Measurements from ENCODE around the gene PIK3IP1.

The PIK3IP1 gene

DNA sequence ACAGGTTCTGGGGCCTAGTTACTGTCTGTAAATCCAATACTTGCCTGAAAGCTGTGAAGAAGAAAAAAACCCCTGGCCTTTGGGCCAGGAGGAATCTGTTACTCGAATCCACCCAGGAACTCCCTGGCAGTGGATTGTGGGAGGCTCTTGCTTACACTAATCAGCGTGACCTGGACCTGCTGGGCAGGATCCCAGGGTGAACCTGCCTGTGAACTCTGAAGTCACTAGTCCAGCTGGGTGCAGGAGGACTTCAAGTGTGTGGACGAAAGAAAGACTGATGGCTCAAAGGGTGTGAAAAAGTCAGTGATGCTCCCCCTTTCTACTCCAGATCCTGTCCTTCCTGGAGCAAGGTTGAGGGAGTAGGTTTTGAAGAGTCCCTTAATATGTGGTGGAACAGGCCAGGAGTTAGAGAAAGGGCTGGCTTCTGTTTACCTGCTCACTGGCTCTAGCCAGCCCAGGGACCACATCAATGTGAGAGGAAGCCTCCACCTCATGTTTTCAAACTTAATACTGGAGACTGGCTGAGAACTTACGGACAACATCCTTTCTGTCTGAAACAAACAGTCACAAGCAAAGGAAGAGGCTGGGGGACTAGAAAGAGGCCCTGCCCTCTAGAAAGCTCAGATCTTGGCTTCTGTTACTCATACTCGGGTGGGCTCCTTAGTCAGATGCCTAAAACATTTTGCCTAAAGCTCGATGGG is 13.5 kb downstream of the PIK3IP1 start:
- peak; percentile 81 for DNase-seq (ENCODE audit: low spot score)

DNA sequence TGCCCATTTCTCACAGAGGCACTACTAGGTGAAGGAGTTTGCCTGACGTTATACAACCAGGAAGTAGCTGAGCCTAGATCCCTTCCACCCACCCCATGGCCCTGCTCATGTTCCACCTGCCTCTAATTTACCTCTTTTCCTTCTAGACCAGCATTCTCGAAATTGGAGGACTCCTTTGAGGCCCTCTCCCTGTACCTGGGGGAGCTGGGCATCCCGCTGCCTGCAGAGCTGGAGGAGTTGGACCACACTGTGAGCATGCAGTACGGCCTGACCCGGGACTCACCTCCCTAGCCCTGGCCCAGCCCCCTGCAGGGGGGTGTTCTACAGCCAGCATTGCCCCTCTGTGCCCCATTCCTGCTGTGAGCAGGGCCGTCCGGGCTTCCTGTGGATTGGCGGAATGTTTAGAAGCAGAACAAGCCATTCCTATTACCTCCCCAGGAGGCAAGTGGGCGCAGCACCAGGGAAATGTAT is 14.1 kb downstream of the PIK3IP1 start:
- peak; percentile 22 for DNase-seq (ENCODE audit: low spot score)

DNA sequence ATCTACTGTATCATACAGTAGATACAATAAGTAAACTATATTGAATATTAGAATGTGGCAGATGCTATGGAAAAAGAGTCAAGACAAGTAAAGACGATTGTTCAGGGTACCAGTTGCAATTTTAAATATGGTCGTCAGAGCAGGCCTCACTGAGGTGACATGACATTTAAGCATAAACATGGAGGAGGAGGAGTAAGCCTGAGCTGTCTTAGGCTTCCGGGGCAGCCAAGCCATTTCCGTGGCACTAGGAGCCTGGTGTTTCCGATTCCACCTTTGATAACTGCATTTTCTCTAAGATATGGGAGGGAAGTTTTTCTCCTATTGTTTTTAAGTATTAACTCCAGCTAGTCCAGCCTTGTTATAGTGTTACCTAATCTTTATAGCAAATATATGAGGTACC is 14.5 kb downstream of the PIK3IP1 start:
- no peak for DNase-seq (ENCODE audit: low spot score)

GRCh38 chr22:31276426-31277167 is 15.7 kb downstream of the PIK3IP1 start:
- DNase-seq (ENCODE audit: low spot score): no peak

DNA sequence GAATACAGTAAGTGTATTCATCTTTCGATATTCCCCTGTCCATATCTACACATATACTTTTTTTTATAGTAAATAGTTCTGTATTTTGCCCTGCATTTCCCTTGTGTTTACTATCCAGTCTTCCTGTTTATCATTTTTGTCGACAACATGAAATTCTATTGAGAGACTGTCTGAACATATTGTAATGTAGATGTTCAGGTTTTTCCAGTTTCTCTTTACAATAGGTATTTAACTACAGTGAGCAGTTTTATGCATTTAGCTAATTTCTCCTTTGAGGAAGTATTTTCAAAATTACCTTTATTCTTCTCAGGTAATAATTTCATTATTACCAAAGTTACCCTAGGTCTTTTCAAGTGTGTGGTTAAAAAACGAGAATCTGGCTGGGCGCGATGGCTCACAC is 16.7 kb downstream of the PIK3IP1 start:
- DNase-seq (ENCODE audit: low spot score): no peak

DNA sequence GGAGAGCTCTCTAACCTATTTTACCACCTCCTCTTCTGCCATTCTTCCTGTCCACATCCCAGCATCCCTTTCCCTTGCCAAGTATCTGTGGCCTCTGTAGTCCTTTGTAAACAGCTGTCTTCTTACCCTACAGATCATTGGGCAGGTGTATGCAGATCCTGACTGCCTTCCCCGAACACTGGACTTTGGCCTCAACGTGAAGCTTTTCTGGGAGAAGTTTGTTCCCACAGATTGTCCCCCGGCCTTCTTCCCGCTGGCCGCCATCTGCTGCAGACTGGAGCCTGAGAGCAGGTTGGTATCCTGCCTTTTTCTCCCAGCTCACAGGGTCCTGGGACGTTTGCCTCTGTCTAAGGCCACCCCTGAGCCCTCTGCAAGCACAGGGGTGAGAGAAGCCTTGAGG is 17.3 kb downstream of the PIK3IP1 start:
- no peak for DNase-seq (ENCODE audit: low spot score)

DNA sequence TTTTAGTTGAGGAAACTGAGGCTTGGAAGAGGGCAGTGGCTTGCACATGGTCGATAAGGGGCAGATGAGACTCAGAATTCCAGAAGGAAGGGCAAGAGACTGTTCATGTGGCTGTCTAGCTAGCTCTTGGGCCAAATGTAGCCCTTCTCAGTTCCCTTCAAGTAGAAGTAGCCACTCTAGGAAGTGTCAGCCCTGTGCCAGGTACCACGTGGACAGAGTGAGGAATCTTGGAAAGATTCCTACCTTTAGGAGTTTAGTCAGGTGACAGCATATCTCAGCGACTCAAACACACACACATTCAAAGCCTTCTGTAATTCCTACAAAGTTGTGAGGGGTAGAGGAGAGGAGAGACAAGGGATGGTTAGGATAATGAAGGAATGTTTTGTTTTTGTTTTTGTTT is 18.3 kb downstream of the PIK3IP1 start:
- DNase-seq (ENCODE audit: low spot score): no peak

- peak; percentile 63 for DNase-seq (ENCODE audit: low spot score)
These were observed 19.5 kb downstream of the PIK3IP1 start for GRCh38 chr22:31272522-31273446.

DNA sequence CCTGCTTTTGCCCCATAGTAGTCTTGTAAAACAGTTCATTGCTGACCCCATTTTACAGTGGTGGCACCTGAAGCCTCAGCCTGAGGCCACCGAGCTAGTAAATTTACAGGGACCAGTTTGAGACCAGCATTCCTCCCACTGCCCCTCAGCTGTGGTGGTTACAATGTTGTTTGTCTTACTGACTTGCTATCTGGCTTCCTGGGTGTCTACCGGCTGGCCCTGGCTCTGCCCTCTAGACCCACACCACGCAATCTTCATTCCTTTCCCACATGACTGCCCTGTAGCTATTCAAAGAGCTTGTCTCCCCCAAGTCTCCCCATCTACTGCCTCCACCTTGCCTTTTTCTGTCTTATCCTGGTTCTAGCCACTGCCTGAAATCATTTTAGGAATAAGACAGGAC is 20.8 kb downstream of the PIK3IP1 start:
- no peak for DNase-seq (ENCODE audit: low spot score)

- no peak for DNase-seq (ENCODE audit: low spot score)
These were observed 21.3 kb downstream of the PIK3IP1 start for GRCh38 chr22:31271026-31271425.

GRCh38 chr22:31269892-31270579 is 22.3 kb downstream of the PIK3IP1 start:
- no peak for DNase-seq (ENCODE audit: low spot score)

DNA sequence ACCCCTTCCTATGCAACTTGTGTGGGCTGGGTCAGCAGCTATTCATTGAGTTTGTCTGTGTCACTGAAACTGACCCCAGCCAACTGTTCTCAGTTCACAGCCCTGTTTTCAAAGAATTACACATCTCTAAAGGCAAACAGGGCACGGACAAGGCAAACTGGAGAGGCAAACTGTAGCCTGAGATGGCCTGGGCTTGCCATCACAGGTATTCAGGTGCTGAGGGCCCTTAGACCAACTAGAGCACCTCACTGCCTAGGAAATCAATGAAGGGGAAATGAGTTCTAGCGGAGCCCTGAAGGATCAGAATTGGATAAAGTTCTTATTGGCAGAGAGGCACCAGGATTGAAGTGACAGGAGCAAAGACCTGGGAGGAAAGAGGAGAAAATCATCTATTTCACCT is 24.0 kb downstream of the PIK3IP1 start:
- no peak for DNase-seq (ENCODE audit: low spot score)

DNA sequence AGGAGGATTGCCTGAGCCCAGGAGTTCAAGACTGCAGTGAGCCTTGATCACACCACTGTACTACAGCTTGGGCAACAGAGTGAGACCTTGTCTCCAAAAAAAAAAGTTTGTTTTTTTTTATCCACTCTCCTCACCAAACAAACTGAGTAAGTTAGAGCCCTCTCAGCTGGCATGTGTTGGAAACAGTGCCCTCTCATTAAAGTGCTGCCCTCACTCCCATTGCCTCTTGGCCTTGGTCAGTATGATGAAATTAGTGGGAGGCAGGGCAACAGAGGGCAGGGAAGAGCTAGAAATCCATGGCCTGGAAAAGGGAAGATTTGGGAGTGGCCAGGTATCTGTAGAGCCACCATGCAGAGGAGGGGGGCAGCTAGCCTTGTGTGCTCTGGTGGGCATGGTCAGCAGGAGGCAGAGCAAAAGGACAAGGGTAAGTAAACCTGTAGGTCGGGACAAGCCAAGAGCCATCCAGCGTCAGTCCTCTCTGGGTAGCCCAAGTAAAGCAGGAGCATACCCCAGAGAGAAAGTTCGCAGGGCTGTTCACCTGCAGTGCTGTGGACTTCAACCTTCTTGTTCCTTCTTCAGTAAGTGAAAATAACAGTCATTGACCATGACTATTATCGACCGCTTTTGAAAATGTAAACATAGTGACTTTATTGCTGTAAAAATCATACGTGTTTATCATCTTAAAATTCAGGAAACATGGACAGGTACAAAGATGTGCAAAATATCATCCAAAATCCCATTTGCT is 28.2 kb downstream of the PIK3IP1 start:
- DNase-seq (ENCODE audit: low spot score): no peak

GRCh38 chr22:31262312-31263133 is 29.8 kb downstream of the PIK3IP1 start:
- no peak for DNase-seq (ENCODE audit: low spot score)

DNA sequence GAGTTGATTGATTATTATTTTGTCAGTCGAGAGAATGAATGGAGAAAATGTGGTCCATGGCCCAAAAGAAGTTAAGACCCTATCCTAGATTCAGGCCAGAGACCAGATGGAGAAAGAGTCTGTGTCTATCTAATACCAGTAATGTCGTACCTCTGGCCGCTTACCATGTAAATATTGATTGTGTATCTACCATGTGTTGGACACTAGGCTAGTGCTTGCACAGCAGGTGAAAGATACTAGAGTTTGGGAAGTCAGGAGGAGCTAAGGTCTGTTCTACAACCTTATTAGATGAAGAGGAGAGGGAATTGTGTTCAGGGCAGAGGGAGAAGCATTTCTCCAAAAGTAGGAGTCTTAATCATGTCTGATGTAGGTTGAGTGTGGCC is 31.8 kb downstream of the PIK3IP1 start:
- no peak for DNase-seq (ENCODE audit: low spot score)

DNA sequence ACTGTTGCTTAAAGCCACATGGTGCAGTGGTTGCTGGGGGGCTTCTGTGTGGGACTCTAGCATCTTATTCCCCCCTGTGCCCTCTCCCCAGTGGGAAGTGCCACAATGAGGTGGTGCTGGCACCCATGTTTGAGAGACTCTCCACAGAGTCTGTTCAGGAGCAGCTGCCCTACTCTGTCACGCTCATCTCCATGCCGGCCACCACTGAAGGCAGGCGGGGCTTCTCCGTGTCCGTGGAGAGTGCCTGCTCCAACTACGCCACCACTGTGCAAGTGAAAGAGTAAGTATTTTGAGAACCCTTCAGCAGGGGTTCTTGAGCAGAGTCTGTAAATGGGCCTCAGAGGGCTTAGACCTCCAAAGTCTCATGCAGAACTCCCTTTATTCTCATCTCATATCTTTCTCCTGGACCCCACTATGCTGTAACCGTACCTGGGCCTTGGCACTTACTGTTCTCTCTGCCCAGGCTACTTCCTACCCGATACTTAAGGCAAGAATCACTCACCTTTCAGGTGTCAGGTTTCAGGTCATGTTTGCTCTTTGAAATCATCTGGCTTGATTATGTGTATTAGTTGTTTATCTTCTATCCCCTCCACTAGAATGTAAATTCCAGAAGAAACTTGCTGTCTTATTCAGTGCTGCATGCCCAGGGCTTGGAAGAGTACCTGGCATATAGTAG is 32.4 kb downstream of the PIK3IP1 start:
- DNase-seq (ENCODE audit: low spot score): no peak

DNA sequence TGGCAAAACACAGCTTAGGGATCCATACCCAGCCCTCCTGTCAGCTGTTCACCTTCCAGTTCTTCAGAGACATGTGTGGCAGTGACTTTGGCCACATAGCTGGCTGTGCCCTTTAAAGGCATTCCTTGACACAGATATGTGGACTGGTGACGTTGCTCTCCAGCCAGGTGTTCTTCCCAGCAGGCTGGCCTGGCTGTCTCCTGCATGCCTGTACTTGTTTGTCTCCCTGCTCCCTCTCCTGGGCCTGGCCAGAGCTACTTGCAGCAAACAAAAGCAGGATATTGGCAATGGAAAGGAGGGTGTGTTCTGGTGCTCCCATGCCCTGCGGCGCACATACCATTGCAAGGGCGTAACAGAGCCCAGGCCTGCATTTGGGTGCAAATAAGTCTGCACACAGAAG is 38.3 kb downstream of the PIK3IP1 start:
- DNase-seq (ENCODE audit: low spot score): no peak

- DNase-seq (ENCODE audit: low spot score): no peak
These were observed 41.3 kb downstream of the PIK3IP1 start for GRCh38 chr22:31250740-31251600.

Data from CD4-positive, alpha-beta T cell treated with Interleukin-6 at 100 ng/mL for 8 hours (primary cell).